GM21576 (cell line): ENCODE measurements around the gene OR6S1.
A peak's percentile ranks its signal among the peaks of the same experiment; 100 is the strongest.

Source experiments
- ATAC-seq: cut with Tn5 transposase; IDR thresholded peaks from one replicate; pipeline ENCODE4 v1.9.1; 2021; ENCODE audit warnings: mild to moderate bottlenecking, moderate library complexity; ENCODE audit not compliant: unreplicated experiment

Gene OR6S1, protein sequence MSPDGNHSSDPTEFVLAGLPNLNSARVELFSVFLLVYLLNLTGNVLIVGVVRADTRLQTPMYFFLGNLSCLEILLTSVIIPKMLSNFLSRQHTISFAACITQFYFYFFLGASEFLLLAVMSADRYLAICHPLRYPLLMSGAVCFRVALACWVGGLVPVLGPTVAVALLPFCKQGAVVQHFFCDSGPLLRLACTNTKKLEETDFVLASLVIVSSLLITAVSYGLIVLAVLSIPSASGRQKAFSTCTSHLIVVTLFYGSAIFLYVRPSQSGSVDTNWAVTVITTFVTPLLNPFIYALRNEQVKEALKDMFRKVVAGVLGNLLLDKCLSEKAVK

DNA sequence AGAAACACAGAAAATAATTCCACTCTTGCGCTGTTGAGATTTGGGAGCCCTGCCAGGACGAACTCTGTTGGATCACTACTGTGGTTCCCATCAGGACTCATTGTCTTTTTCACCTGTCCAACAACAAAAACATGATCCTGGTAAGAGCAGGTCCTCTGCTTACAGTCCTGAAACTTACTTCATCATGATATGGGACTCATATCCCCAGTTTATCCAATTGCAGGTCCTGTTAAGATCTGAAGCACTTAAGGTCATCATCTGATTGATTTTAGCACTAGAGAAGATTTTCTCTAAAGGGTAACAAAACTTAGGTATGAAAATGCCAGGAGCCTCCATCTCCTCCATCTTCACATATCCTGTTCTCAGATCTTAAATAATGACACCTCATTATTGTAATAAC lies at the start of gene OR6S1:
TSS of gene OR6S1 (minus strand) at position 101 of the 400 bp plus-strand sequence. CDS start at position 101, 0 bp downstream.
- no peak for ATAC-seq

DNA sequence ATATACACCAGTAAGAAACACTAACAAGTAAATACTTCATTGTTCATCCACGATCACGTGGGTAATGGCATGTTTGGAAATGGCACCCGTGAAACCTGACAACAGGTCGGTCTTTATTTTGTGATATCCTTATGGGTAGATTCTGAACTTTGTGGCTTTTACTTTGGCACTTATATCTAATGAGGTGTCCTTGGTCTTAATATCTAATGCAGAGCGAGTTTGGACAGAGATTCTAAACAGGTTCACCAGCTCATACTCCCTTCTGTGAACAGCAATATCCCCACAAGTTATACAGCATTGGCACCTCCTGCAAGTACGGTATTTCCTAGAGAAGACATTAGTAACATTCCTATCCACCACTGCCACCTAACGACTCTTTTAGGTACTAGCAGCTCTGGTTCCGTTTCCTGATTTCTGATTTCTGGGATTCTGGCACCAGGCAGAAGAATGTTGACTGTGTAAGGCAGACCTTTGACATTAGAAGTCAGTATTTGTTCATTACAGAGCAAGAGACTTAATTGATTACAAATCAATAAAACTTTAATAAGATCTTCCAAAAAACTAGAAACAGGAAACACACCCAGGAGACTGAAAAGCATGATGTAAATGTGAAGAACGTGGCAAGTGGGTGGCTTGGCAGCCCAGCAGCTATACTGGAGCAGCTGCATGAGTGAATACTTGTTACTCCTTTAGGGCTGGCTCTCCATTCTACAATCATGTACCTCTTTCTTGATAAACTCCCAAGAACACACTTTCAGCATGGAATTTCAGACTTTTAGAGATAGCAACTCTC lies 49.6 kb upstream of the OR6S1 start:
- ATAC-seq, result peak; percentile 70

DNA sequence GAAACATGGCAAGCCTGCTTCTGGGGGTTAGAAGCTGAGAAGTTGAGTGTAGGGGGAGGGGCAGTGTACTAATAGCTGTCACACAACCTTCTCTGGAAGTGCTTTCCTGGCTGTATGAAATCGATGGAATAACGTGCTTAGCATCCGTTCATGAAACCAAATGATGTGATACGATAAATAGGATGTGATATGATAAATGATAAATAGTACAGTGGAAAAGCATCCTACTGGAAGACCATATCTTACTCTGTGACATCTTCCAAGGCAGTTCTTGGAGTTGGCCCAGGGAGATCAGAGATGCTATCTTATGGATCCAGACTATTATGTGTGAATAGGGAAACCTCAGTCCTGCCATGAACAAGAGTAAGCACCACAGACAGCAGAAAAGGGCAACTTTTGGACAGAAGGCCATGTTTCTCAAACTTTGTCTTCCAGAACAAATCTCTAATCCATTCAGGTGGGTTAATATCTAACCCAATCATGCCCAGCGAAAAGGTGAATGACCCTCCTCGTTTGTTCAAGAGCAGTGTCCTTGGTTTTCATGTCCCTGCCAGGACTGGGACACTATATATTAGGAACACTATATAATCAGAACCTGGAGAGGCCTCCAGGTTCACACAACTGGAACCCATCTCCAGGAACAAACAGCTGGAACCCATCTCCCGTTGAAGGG lies 46.8 kb upstream of the OR6S1 start, which contains the start of gene ANG:
TSS of gene ANG (plus strand) at position 598 of the 673 bp plus-strand sequence. CDS start 4,801 bp downstream, outside the sequence.
- ATAC-seq, result no peak

DNA sequence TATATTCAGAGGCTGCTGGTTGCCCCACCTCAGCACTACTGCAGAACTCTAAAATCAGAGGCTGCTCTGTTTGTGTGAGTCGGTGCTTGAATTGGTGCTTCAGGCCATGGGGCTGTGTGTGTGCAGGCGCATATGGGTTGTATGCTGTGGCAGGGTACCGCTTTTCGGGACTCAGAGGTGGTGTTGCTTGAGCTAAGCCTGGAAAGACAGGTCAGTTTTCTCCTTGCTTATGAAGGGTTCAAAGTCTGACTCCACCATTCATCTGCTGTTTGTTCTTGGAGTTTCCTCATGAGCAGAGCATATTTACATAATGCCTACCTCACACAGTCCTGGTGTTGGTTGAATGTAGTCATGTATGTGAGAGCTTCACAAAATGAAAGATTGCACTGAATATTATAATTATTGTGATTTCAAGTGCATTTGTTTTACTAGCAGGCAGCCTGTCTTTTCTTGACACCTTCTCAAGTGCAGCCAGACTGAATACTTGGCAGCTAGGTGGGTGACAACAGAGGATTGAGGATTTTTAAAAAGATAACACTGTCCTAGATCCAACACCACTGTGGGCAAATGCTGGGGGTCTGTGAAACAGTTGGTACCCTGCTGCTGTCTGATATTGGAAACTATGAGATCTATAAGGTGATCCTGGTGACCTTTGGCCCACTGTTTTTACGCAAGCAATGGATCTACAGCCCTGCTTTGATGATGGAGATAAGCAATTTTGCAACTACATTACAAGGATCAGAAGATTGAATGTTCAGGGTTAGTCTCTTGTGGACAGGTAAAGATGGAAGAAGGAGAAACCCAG lies 46.1 kb upstream of the OR6S1 start:
- no peak for ATAC-seq

DNA sequence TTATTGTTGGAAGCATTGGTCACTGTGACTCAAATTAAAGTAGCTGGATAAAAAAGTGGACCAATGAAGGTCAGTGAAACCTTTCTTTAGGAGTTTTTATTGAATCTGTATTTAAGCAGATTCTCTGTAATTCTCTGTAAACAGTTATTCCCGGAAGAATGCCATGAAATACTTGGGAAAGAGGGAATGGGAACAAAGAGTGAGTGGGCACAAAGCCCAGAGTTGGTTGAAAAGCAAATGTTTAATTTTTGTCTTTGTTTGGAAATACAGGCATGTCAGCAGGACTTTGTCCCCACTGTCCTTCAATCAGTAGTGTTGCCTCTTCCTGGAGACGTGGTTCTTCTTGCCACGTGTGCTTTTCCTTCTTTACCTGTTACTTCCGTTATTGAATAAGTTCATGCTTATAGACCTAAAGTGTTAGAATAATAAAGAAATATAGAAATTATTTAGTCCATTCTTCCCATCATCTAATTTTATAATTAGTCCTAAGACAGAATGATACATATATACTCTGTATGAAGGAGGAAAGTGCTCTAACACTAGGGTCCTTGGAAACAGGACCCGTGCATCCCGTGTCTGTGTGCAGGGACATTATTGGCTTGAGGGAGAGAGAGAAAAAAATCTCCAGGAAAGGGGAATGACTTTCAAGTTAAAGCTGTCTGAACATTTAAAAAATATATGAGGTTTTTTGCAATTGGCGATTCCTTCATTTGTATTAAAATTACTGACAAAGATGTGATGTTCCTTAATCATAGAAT lies 45.1 kb upstream of the OR6S1 start:
- ATAC-seq, result no peak

DNA sequence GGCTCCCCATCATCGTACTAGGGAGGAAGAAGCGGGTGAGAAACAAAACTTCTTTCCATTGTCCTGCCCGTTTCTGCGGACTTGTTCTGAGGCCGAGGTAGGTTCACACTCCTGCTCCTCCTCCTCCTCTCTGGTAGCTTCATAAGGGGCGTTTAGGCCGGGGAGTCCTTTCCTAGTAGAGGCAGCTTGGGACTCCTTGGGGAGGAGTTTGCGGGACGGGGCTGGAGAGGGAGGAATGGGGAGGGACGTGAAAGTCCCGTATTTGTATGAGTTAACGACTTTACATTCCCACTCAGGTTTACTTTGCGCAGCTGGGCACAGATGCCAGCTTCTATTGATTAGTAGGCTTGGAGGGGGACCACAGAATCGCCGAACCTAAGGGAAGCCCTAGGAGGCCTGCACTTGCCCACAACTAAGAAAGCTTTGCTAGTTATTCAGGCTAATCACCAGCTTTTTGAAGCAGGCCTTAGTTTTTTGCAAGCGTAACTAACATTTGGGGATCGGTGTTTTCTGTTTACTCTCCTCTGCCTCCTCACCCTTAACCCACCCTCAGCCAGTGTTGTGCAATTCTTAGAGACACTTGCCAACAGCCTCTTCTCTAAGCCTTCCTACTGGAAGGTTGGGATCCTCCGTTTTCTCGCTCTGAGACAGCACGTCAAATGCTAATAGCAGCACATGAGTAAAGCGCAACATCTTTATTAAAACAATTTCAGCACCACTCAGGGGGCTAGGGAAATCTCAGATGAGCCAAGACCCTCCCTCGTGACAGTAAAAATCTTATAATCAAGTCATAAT lies 43.4 kb upstream of the OR6S1 start:
- no peak for ATAC-seq

DNA sequence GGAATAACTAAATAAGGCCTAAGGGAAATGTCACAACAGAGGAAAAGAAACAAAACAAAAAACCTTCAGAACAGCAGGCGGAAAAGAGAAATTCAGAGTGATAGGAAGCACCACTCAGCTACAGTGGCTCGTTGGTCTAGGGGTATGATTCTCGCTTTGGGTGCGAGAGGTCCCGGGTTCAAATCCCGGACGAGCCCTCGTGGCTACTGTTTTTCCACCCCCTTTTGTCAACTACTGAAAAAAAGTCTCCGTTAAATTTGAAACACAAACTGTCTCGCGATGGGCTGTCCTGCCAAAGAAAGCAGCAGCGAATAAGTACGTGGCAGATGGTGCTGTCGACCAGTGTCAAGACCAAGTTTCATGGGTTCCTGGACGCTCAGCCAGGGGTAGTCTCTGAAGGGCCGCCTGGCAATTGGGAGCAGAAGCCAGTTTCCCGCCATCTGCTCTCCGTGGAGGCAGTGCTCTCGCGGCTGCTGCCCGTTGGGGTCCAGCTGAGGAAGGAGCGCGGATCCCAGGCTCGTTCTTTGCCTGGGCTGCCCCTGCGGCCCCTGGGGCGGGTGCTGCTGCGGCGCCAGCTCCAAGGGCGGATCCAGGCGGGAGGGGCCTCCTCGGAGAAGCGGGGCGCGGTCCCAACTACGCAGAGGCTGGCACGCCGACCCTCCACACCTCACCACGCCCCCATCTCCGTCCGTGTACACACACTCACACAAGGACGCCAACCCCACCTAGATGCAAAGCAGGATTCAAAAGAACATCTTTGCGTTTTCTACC lies 42.6 kb upstream of the OR6S1 start, which contains the start of gene RNASE4:
TSS of gene RNASE4 (plus strand) at position 670 of the 771 bp plus-strand sequence. CDS start 14,812 bp downstream, outside the sequence.
- ATAC-seq, result no peak

DNA sequence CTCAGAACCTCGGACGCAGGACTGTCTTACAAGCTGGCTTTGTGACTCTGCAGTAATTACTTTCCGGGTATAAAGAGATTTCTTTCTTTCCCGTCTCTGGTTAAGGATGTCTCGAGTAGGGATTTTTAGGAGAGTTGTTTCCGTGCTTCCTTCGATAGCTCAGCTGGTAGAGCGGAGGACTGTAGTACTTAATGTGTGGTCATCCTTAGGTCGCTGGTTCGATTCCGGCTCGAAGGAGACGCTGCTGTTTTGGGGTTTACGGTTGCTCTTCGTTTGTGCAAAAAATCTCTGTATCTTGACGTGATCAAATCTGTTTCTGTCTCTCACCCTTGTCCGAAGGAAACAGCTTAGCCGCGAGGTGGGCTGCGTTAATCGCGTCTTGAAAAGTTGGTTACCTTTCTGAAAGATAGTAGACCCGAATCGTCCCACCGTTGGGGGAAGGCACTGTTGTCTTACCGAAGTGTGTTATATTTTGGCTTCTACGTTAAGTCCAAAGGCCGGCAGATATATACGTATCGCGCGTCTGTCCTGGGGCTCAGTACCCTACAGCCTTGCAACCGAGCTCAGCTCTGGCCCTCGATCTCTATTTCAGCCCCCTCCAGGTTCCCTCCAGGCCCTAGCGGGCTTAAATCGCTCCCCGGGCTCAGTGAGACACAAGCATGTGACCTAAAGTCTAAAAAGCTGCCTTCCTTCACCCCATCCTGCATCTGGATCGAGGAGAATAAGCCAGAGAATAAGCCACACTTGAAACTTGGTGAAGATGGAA lies 41.8 kb upstream of the OR6S1 start:
- peak; percentile 23 for ATAC-seq

DNA sequence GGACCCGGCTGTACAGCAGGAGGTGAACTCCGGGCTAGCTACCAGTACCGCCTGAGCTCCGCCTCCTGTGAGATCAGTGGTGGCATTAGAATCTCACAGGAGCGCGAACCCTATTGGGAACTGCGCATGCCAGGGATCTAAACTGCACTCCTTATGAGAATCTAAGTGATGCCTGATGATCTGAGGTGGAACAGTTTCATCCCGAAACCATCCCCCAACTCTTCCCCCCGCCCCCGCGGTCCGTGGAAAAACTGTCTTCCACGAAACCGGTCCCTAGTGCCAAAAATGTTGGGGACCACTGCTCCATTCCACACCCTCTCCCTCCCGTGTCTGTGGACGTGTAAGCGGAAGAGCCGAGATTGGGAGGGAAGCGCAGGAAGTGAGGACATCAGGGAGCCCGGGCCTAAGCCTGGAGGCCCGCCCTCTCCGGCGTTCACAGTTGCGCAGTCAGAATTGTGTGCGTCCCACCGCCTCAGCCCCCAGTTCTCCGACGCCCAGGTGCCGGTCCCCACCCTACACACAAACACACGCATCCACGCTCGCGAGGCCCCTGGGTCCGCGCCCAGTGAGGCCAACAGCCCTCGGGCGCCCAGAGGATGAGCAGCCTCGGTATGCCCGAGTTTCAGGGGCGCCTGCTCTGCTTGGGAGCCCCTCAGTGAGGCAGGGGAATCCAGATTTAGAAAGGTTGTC lies 41.1 kb upstream of the OR6S1 start:
- peak; percentile 46 for ATAC-seq

DNA sequence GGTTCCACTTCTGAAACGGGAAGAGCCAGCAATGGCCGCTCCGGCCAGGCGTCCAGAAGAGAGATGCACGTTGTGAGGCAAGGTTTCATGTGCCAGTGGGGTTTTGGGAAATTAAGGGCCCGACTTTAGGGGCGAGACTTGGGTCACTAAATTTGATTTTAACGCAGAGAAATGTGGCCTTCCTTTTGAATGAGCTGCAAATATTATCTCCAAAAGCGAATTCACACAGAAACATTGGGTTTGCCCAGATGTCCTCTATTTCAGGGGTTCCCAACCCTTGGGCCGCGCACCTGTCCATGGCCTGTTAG lies 40.6 kb upstream of the OR6S1 start:
- no peak for ATAC-seq

DNA sequence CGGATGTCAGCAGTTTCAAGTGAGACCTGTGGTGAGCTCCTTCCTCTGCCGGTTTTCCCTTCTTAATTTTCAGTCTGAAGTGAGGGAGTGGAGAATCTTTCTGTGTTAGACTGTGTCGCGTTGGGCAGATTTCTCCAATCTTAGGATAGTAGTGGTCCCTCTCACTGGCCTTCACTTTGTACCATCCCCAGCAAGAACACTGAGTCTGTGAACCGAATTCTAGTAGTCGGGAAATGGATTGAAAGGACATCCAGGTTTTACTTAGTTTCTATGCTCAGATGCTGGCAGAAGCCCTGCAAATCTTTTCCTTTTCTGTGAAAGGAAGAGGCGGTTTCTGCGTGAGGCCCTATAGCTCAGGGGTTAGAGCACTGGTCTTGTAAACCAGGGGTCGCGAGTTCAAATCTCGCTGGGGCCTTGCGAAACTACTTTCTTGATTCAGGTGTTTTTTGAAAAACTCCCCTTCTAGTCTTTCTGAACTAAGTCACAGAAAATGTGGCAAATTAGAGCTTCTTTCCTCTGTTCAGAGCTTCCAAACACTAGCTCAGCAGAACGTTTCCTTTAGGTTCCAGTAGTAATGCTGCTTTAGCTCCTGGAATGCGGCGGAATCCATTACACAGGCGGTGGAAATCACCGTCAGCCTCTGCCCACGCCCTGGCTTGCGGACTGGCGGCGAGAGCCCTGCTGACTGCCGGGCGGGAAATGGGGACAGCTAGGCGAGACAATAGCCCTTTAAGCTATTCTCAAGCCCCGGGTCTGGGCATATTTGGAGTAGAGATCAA lies 40.0 kb upstream of the OR6S1 start:
- ATAC-seq, result peak; percentile 20

DNA sequence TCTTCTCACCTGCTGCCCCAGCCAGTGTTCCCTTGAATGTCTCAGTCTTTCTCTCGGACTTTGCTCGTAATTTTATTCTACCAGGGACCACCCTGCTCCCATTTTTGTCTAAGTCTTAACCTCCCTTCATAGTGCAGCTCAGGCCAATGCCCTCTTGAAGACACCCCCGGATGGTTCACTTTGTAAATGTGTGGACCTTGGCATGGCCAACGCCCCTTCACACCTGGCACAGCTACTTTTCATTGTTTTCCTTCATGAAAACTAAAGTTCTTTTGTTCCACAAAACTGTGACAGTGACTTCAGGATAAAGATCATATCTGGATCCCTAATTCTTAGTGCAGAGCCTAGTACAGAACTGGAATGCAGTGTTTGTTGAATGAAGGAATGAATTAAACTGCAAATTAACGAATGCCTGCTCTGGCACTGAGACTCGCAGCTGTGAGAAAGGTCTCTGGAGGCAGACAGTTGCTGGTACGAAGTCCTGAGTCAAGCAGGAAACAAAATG lies 39.4 kb upstream of the OR6S1 start:
- peak; percentile 33 for ATAC-seq

DNA sequence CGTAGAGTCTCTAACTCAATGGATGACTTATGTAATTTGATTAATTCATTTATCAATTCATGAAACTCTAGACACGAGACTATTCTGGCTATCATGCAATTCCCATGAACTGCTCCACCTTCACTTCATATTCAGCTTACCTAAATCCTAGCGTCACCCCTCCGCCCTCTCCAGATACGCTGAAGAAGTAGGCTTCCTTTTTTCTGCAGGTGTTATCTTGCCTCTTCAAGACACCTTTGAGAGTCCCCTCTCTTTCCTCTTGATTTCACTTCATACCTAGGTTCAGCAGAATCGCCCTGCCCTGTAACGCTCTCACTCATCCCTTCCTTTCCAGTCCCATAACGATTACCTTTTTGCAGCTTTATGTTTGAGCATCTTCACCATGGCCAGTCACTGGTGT lies 38.9 kb upstream of the OR6S1 start:
- ATAC-seq, result no peak

DNA sequence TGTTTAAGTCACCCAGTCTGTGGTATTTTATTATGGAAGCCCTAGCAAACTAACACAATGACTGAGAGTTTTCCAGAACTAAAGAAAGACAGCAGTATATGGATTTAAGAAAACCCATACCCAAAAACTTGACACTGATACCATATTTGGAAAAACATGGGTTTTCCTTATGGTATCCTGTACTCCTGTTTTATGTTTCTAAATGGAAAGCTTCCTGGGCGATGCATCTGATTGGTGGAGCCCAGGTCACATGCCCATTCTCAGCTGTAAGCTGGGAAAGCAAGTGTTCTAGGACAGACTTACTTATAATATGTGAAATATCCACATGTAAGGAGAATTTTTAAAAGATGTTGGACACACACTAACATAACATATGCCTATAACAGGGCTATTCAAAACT lies 38.4 kb upstream of the OR6S1 start:
- no peak for ATAC-seq

DNA sequence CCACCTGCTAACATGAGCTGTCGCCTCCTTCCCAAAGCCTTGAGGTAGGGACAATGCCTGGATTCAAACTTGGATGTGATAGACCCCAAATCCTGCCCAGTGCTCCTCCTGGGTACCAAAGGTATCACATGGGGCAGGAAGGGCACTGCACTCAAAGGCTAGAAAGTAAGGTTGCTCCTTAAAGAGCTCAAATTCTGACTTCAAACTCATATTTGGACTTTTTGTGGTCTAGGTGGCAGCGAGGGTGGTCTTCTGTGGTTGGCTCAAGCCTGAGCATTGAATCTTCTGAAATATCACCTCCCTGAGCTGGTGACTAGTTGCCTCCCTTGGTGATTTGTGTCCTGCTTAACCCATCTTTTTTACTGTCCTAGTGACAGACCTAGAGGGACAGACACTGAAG lies 34.6 kb upstream of the OR6S1 start:
- no peak for ATAC-seq

DNA sequence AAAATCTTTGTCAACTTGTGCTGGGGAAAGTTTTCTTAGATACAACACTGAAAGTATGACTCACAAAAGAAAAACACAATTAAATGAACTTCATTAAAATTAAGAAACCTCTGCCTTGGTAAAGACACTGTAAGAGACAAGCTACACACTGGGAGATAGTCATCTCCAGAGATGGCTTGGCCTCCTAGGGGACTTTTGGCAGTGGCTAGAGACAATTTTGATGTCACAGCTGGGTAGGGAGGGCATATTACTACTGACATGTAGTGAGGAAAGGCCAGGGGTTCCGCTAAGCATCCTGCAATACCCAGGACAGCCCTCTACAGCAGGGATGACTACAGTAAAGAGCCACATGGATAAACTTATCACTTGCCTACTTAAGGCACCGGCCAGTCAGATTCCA lies 34.2 kb upstream of the OR6S1 start:
- no peak for ATAC-seq
